OCI-LY1 (cell line): ENCODE results near the gene ADH6.

Source experiments
- EZH2 ChIP-seq: fragments of 200-600 bp; sonication (generic), shearing (Covaris generic); IDR thresholded peaks from 2 replicates; pipeline ENCODE4 v1.8.0; 2017; ENCODE audit warnings: borderline replicate concordance, mixed run types, mild to moderate bottlenecking, antibody characterized with exemption, low read length, moderate library complexity, mixed read lengths
- TF ChIP-seq, protein P1 (sequence below): fragments of 200-600 bp; sonication (generic), shearing (Covaris generic); IDR thresholded peaks from 2 replicates; pipeline ENCODE4 v1.5.1; 2017; ENCODE audit warnings: mild to moderate bottlenecking, antibody characterized with exemption, low read length, moderate library complexity, mixed read lengths

GRCh38 chr4:99186029-99186428 lies 33.0 kb downstream of the ADH6 start:
- TF ChIP-seq, protein P1, sequence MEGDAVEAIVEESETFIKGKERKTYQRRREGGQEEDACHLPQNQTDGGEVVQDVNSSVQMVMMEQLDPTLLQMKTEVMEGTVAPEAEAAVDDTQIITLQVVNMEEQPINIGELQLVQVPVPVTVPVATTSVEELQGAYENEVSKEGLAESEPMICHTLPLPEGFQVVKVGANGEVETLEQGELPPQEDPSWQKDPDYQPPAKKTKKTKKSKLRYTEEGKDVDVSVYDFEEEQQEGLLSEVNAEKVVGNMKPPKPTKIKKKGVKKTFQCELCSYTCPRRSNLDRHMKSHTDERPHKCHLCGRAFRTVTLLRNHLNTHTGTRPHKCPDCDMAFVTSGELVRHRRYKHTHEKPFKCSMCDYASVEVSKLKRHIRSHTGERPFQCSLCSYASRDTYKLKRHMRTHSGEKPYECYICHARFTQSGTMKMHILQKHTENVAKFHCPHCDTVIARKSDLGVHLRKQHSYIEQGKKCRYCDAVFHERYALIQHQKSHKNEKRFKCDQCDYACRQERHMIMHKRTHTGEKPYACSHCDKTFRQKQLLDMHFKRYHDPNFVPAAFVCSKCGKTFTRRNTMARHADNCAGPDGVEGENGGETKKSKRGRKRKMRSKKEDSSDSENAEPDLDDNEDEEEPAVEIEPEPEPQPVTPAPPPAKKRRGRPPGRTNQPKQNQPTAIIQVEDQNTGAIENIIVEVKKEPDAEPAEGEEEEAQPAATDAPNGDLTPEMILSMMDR, result no peak
- no peak for TF ChIP-seq EZH2
